ENCODE results near the gene SEC23A. TPM values are rescaled to one million over a fixed set of nuclear protein-coding genes. Genes with fewer than 3 reads are reported as not detected.

SEC23A gene
- total and polyA plus RNA-seq, 2 of the 8 experiments (the other 6 are each of a cell fraction or from before 2014, with no cell fraction given): 30.9 to 58.2 TPM

DNA sequence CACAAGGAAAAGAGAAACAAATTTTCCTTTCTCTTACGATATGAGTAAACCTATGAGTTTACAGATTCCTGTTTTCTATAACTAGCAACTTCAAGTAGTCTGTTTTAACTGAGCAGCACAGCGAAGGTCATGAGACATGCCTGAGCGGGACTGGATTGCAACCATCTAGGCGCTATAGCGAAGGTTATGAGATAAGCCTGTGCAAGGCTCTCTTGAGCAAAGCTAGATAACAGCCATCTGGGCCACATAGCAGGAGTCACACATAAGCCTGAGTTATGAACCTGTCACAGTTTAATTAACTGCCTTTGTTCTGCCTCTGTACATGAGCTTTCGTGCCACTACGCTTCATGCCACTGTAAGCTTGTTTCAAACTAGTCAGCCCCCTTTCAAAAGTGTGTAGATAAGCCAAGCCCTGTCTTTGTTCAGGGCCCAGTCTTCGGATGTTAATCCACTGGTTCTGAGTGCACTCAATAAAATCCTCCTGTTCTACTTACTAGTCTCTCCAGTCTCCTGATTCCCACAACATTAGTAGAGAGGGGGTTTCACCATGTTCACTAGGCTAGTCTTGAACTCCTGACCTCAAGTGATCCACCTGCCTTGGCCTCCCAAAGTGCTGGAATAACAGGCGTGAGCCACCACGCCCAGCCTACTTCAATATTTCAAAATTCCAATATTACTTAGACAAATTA lies 47.1 kb downstream of the SEC23A start:
- ChIA-PET POLR2A (ENCODE audit: partially characterized antibody) (interaction anchor here (1.1 to 1.6 kb wide), 2 partner anchors 8 to 12 kb away, joined by 3 to 4 read pairs; no protein-coding TSS in a partner anchor), CTCF (ENCODE audit: partially characterized antibody) (interaction anchor here (0.8 kb wide), 1 partner anchor 9 kb away, joined by 3 read pairs; no protein-coding TSS in a partner anchor)
- TF ChIP-seq TAF1 (IDR thresholded peaks at IDR 0.05; ENCODE audit: low read depth, low read length) (no peak), RAD21 (IDR thresholded peaks at IDR 0.05 in 1 of 2, conservative IDR thresholded peaks at IDR 0.05 in 1 of 2; ENCODE audit: low read depth in 2 of 2, low read length in 2 of 2) (no peak), ZNF274 (IDR thresholded peaks at IDR 0.05; ENCODE audit: borderline replicate concordance, extremely low read depth, low read length) (no peak), SP2 (IDR thresholded peaks at IDR 0.05; ENCODE audit: low read length) (no peak), EP300 (IDR thresholded peaks at IDR 0.05; ENCODE audit: borderline replicate concordance in 1 of 2, low read depth in 2 of 2, low read length in 2 of 2) (peak in 1 of 2 experiments; percentile 63; a peak in 1 of 3 replicates), JUND (IDR thresholded peaks at IDR 0.05; ENCODE audit: low read length) (no peak), TCF12 (IDR thresholded peaks at IDR 0.05; ENCODE audit: low read depth, low read length) (0 out of 2 replicates have a peak, but pooled peaks have one; percentile 22)
- TF ChIP-seq, protein P1, sequence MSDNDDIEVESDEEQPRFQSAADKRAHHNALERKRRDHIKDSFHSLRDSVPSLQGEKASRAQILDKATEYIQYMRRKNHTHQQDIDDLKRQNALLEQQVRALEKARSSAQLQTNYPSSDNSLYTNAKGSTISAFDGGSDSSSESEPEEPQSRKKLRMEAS (IDR thresholded peaks at IDR 0.05): no peak
- Histone ChIP-seq H3K79me1 (ENCODE audit: low read depth, low read length) (no peaks in the 10 kb centered on the region), H3K4ac (replicated peaks; ENCODE audit: insufficient read length, low read depth, low read length) (no peak overlapping the region), H3K23me2 (ENCODE audit: low read depth, low read length) (no peaks in the 10 kb centered on the region), H3K27me3 (replicated peaks in 1 of 4; ENCODE audit: control insufficient read depth in 3 of 4, extremely low read depth in 1 of 4, insufficient read depth in 3 of 4, low read length in 3 of 4) (no peaks in the 10 kb centered on the region), H3K18ac (ENCODE audit: extremely low read depth, low read length) (no peak overlapping the region), H3K23ac (ENCODE audit: insufficient read length) (no peak overlapping the region), H2BK15ac (ENCODE audit: low read length) (no peak overlapping the region), H2AK5ac (ENCODE audit: low read depth, low read length) (no peak overlapping the region), H3K14ac (ENCODE audit: insufficient read length) (no peak overlapping the region), H4K91ac (replicated peaks; ENCODE audit: insufficient read length, low read length) (no peak overlapping the region), H3K79me2 (ENCODE audit: control insufficient read depth in 1 of 2, insufficient read depth in 2 of 2, low read length in 2 of 2) (no peaks in the 10 kb centered on the region), H2BK5ac (ENCODE audit: low read depth, low read length) (no peak overlapping the region), H4K5ac (ENCODE audit: insufficient read length, low read depth, low read length) (no peak overlapping the region), H3K56ac (replicated peaks; ENCODE audit: insufficient read length, low read depth, low read length) (no peak overlapping the region), H3K4me1 (replicated peaks in 1 of 4; ENCODE audit: control insufficient read depth in 3 of 4, insufficient read depth in 4 of 4, low read length in 3 of 4) (no peaks in the 10 kb centered on the region), H3K9ac (replicated peaks in 1 of 4; ENCODE audit: extremely low read depth in 1 of 4, low read depth in 3 of 4, low read length in 3 of 4) (no peak overlapping the region), H3K4me3 (ENCODE audit: extremely low read depth in 1 of 4, insufficient read depth in 2 of 4, low read depth in 3 of 4, low read length in 4 of 4) (no peak overlapping the region), H2AFZ (ENCODE audit: low read length) (no peak overlapping the region), H3K9me3 (ENCODE audit: insufficient read depth in 2 of 2, low read depth in 1 of 2, low read length in 1 of 2) (peaks cover 19 to 21% of the 10 kb centered on the region in 2 experiments), H3K36me3 (ENCODE audit: control insufficient read depth in 2 of 4, insufficient read depth in 4 of 4, low read length in 3 of 4) (peaks cover 8 to 73% (median 44%) of the 10 kb centered on the region in 4 experiments; a peak in 7 of 8 replicates), H3K27ac (ENCODE audit: low read depth, low read length) (no peak overlapping the region), H2BK20ac (ENCODE audit: low read length) (no peak overlapping the region), H2BK12ac (ENCODE audit: low read depth, low read length) (no peak overlapping the region), H3K4me2 (ENCODE audit: insufficient read depth in 1 of 2, low read depth in 2 of 2, low read length in 2 of 2) (no peak overlapping the region), H2BK120ac (replicated peaks; ENCODE audit: low read depth, low read length) (no peak overlapping the region), H4K20me1 (replicated peaks in 1 of 2; ENCODE audit: control insufficient read depth in 1 of 2, insufficient read depth in 2 of 2, low read length in 2 of 2) (no peaks in the 10 kb centered on the region), H4K8ac (ENCODE audit: extremely low read depth, insufficient read depth, low read length) (no peak overlapping the region)
- FAIRE-seq: no peak
- no peak for DNase-seq (ENCODE audit: low read depth in 1 of 2, low spot score in 2 of 2)
- WGBS, 2 experiments (ENCODE audit: extremely low coverage in 1 of 2, insufficient coverage in 1 of 2, insufficient read length in 1 of 2, insufficient replicate concordance in 2 of 2, low coverage in 1 of 2, low lambda C conversion rate in 2 of 2, missing lambda C conversion rate in 1 of 2): 87% methylated on average over 10 of the region's 10 CpGs; no CpG with 5 or more reads in 1 of the 2 experiments

Measured in H1 (cell line).